NCI-H345 (cell line): ENCODE data around the gene CFAP61.

ENCODE experiments used
- DNase-seq: peaks from one replicate; lab custom pipeline; 2025; lab: John Stamatoyannopoulos, UW

CFAP61 gene

DNA sequence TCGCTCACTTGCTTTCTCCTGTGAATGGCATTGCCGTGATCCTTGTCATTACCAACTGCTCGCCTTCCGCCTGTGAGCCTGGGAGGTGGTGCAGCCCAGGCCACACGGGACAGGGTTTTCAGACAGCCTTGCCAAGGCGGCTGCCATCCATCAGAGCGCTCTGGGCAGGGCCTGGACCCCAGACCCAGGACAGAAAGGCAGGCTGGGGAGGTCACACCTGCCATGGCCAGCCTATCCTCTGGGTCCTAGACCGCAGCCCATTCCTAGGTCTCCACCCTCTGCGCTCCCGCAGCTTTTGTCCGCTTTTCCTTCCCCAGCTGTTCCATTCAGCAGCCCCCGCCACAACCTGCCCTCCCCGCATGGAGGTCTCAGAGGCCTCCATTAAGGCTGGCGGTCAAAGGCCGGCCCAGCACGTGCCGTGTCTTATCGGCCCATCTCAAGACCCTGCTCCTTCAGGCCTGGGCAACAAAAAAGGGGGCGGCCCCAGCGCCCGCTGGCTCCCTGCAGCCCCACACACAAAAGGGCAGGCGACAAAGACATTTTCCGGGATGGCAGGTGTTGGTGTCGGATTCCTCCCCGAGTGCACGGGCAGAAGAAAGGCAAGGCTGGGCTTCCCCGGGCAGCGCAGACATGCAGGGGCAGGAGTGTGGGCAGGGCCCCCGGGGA is 343.7 kb downstream of the CFAP61 start:
- peak; percentile 88 for DNase-seq

DNA sequence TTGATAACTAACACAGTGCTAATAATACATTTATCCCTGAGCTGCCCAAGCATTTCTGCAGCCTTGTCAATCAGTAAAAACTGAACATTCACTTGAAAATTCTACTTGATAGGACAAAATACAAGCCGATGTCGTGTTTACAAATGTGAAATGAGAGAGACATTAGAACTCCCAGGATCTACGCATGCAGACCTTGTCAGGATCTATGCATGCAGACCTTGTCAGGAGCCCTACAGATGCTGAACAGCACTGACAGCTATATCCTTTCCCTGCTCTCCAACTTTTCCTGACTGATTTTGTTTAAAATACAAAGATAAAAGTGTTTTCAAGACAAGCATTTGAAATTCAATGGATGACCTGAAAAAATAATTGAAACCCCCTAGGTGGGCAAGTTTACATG is 344.5 kb downstream of the CFAP61 start:
- peak; percentile 37 for DNase-seq

DNA sequence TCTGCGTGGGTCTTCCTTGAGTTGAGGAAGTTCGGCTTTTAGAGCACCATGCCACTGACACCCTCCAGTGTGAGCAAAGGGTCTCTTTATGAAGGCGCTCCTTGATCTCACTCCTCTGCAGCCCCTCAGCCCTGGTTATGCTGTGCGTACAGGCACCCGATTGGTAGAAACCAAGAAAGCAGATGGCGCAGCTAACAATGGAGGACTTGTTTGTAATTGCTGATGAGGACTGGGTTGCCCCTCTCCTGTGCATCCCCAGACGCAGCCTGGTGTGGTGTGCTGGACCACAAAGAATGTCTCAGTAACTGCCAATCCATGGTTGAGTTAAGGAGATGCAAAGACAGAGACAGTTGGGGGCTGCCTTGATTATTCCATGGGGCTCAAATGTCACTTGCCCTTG is 345.8 kb downstream of the CFAP61 start:
- DNase-seq, result no peak

DNA sequence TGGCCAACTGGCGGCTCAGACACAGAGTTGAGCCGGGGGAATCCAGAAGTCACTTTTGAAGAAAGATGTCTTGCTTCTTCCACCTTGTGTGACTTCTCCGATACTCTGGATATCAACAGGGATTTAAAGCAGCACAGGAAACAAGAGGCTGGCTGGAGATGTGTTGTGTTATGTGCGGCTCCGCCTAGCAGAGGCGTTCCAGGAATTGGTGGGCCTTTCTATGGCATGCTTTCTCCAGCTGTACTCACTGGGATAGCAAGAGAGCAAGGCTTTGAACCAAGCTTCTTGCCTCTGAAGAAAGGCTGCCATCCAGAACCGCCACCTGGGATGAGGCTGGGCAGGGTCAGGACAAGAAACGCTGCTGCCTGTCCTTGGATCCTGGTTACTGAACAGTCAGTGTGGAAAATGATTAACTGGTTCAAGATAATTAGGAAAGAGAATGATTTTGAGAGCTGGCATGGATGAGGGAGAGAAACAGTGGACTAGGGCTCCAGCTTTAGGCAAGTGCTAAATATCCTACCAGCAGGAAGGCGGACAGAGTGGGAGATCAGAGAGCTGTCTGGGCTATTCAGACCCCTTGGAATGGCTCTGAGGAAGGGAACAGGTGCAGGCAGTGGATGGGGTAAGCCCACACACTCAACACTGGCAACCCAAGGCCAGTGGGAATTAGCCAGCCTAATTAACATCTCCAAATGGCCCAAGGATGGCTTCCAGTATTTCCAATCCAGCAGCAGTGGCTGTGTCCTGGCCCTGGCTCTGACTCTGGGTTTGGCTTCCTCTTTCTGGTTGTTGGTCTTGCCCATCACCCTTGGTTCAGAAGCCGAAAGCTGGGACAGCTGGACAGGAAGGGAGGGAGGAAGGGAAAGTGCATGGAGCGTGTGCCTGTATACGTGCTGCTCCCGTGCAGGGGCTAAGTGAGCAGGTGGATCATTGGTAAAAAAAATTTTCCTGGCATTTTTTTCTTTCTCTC is 347.5 kb downstream of the CFAP61 start:
- no peak for DNase-seq

DNA sequence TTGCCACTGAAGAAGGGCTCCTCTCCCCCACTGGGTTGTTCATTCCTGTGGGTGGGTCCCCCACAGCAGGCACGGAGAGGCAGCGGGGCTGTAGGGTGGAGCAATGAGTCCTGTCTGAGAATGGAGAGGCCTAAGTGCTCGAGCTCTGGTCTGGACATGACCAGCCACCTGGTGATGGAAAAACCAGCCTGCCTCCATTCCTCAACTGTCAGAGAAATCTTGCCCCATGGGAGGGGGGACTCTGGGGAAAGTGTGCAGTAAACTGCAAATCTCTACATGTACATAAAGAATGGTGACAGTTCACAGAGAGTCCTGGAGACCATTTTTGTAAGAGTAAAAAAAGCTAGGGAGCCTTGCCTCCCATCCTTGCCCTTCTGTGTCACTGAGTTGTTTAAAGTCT is 349.7 kb downstream of the CFAP61 start:
- no peak for DNase-seq

DNA sequence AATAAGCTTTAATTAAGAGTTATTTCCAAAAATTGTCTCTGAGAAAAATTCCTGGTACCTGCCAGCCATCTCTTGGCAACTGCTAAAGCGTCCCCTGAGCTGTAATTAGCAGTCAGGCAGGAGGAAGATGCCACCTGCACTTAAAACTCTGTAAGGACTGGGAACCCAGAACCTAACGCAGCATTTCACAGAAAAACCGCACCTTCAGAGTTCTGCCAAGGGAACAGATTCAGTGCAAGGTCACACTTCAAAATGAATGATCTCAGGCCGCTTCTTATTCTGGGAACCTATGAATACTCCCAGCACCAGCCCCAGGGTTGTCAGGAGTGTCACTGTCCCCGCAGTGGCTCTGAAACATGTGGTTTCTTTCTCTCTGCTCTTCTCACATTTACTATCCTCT is 352.3 kb downstream of the CFAP61 start:
- DNase-seq, result no peak

DNA sequence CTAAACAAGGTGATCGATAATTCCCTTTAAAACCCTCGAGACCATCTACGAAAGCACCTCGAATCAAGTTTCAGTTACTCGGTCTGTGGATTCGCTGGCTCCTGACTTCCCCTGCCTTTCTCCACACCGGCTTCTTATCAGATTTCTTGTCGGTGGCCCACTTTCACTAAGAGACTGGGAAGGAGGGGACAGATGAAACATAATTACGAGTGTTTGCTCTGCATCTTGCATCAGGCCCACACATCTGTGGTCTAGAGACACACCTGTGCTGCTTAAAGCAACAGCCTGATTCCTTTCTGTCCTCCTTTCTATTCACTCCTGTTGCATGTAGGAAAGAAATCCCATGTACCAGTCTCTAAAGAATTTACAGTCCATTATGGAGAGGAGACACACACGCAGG is 353.3 kb downstream of the CFAP61 start:
- DNase-seq, result no peak

DNA sequence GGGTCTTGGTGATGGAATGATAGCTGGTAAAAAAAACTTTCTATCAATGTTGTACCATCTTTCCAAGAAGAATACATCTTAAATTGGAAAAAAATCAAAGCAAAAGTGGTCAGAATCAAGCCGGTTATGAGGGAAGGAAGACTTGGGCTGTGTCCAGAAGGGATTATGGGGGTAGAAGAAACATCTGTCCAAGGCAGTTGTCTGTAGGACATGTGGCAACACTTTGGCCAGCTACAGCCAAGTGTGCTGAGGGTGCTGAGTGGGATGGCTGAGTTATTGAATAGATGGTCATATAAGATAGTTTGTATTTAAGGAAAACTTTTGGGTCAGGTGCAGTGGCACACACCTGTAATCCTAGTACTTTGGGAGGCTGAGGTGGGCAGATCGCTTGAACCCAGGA is 354.0 kb downstream of the CFAP61 start:
- no peak for DNase-seq

DNA sequence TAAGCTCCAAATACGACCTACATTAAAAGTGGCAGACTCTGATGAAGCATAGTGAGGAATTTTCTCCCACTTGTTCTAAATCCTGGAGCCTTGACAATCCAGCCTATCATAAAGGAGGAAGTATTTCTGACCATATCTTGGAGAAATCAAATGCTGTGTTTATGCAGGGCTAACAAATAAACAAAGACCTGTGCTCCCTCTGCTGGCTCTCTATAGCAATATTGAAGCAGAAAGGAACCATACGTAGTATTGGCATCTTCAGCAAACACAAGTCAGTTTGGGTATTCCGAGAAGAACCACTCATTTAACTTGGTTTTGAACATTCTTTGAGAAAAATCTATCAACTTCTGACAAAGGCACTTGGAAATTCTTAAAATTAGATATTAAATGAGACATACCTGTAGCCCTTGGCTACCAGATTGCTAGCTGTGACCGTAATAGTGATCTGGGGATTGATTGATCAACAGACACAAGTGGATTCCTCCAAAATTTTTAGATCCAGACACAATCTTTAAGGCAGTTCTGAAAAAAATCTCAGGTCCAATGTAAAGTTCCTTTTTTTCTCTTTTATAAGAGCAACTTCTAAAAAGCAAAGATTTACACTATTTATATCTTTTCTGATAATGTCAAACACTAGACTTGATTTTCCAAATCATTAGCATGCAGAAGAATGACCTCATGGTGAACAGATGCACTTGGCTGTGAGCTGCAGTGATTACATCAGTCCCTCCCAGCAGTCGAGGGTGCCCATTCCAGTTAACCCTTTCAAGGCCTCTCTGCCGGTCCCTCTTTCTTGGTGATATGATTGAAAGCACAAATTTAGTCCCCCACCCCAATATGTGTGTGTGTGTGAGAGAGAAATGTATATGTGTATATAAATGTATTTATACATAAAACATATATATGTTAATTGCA is 355.8 kb downstream of the CFAP61 start:
- DNase-seq, result peak; percentile 55

DNA sequence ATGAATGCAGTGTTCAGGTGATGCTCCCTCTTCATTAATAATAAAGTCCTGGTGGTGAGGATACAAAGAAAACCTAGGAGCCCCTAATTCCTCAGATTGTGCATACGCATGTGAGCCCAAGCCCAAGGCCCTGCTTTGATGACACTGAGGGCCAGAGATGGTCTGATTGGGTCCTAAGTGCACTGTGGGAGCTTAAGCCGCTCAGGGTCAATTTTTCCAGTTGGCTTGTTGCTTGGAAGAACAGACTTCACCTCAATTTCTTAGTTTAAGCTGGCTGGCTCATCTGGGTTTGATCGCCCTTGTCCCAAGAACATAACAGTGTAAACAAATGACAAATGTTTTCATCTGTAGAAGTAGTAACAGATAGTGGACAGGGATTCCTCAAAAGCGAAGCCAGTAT is 357.0 kb downstream of the CFAP61 start:
- DNase-seq, result no peak
